CD4-positive, alpha-beta T cell treated with Interleukin-2 at 100 ng/mL for 4 hours (primary cell): ENCODE results near the gene PBX3.

Source experiments
- DNase-seq: peaks from one replicate; pipeline ENCODE4 v3.0.0-alpha.2; 2020; ENCODE audit warnings: low spot score

PBX3 gene

DNA sequence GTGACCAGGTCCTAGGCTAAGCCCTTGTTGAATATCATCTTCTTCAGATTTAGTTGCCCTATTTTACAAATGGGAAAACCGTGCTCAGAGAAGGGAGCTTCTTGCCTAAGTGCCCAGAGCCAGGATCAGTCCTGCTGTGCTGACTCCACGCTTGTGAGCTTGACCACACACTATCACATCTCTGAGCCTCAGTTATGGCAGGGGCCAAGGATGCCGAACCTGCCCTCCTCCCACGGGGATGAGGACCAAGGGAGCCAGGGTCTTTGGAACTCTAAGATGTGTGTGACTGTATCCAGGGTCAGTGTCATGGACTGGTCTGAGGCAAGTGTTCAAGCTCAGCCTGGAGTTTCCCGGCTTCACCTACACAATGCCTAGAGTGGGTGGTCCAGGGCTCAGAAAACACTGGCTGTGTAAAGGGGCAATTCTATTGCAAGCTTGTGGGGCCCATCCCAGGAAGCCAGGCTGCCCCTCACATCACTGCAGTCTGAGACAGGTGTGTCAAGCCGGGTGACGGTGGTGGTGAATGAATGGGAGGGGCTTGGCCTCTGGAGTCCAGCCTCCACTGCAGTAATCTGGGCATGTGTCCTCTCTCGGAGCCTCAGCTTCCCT is 235.7 kb downstream of the PBX3 start:
- no peak for DNase-seq

DNA sequence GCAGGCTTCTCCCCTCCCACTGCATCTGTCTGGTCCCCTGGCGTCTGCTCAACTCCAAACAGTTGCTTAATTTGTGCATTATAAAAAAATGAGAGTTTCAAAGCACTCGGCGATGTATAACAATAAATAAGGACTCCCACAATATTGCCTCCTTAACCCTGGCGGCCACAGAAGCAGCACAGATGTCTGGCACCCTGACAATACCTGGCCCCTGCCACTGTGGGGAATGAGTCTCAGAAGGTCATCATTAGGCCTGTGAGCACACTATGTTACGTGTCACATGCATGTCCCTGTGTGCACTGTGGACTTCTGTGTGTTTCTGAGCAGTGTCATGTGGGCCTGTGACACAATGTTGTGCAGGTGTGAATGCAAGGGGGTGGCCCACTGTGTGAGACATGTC is 236.5 kb downstream of the PBX3 start:
- no peak for DNase-seq

DNA sequence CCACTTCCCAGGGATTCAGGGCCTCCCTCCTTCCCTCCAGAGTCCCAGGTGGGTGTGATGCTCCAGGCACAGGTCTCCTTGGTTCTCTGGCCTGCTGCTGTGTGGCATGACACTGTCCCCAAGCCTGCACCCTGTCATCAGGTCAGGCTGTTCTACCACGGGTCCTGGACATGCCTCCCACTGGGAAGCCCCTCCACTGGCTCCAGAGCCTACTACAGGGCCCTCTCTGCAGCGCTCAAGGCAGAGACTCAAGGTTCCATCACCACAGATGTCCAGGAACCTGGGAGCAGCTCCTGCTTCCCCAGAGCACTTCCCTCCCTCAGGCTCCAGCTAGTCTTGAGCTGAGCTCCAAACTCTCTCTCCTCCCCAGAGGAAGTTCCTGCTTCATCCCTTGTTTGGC is 237.3 kb downstream of the PBX3 start:
- no peak for DNase-seq

DNA sequence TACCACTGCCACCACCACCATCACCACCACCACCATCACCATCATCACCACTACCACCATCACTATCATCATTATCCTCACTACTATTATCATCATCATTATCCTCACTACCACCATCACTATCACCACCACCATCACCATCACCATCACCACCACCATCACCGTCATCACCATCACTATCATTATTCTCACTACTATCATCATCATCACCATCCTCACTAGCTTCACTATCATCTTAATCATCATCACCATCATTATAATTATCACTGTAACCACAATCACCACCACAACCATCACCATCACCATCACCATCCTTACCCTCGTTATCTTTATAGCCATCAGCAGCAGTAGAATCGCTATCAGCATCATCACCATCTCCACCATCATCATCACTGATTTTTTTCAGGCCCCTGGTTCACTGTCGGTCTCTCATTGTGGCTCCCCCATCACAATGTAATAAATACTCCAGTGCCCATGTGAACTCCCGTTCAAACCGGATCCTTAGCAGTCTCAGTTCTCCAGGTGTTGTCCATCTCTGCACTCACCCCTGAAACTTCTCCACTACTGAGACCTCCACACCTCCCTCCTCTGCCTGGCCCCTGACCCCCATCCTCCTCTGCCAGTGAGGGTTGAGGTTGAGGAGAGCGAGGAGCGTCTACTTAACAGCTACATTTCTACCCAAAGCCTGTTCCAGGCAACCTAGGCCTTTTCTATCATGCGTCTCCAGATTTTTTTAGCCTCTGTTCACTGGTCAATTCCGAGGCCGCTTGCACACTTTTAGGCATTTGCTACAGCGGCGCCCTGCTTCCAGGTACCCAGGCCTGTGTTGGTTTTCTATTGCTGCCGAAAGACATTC is 238.2 kb downstream of the PBX3 start:
- no peak for DNase-seq

DNA sequence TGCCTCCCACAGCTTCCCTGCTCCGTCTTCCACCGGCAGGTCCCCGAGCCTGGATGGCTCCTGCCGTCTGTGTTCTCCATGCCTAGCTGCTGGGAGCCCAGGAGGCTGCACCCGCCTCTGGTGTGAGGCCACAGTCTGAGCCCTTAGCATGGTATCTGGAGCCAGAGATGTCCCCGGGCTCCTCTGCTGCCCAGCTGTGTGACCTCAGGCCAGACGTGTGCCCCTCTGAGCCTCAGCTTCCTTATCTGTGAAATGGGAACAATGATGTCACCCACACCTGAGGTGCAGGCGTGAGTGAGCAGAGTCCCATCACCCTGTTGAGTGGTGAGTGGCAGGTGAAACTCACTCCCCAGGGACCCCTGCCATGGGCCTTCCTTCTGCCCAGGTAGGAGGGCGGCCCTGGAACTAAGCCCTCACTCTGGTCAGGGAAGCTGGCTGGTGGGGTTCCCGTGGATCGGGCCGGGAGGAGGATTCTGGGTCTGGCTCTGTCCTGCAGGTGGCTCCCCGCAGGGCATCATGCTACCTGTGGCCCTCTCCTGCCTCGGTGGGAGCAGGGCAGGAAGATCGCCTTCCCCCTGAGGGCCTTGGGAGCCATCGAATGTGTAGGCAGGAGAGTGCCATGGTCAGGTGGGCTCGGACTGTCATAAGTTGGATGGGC is 239.0 kb downstream of the PBX3 start:
- DNase-seq: no peak

DNA sequence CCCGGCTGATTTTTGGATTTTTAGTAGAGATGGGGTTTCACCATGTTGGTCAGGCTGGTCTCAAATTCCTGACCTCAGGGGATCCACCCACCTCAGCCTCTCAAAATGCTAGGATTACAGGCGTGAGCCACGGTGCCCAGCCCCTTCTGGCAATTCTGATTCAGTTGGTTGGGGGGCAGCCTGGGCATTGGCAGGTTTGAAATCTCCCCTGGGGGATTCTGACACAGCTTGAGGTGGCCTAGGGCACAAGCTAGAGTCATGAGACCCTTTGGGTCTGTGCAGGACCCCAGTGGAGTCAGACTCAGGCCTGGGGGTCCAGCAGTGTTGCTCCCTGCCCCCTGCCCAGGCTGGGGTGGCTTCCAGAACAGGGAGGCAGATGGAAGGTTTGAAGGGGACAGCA is 239.8 kb downstream of the PBX3 start:
- DNase-seq: no peak

DNA sequence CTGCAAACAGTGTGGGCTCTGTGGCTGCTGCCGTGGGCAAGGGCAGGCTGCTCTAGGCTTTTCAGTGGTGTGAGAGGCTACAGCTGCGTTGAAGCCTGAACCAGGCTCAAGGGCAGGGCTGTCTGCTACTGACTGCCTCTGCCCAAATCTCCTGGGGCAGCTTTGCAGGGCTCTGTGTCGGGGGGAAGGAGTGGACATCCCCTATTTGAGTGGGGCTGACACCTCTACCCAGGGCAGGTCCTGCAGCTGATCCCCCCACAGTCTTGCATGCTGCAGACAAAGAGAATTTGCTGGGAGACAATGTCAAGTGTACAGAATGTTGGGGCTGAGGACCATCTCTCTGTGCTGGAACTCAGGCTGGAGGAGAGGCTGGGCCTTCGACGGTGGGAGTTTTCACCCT is 240.2 kb downstream of the PBX3 start:
- no peak for DNase-seq

DNA sequence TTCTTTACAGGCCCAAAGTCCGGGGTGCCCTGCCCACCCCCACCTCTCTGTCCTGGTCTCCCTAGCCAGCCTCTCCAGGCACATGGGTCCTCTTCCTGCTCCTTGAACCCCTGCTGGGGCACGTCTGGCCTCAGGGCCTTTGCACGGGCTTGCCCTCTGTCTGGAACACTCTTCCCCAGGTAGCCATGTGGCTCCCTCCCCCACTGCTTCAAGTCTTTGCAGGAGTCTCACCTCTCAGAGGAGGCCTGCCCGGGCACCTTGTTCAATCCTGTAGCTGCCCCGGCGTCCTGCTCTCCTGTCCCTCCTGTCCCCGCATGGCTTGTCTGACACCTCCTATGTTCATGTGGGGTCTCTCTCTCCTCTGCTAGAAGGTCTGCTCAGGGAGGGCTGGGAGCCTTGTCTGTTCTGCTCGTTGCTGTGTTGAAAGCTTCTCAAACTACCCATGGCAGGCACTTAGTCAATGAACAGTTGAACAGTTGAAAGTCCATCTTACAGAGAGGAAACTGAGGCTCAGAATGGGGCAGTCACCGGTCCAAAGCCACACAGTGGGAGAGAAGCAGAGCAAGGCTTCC is 241.4 kb downstream of the PBX3 start:
- no peak for DNase-seq

DNA sequence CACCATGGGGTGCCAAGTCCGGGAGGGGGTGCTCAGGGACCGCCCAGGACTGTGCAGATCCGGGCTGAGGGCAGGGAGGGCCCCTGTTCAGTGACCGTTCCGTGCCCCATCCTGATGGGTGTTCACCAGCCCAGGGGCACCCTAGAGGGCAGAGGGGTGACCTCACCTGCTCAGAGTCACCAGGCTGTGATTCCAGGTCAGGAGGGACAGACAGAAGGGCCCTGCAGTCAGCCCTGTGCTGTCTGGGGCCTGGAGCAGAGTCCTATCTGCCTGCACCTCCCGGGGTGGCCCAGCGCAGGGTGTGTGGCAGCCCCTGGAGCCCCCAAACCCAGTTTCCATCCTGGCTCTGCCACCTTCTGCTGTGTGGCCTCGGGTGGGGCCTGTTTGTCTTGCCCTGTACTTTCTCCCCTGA is 241.9 kb downstream of the PBX3 start:
- no peak for DNase-seq

DNA sequence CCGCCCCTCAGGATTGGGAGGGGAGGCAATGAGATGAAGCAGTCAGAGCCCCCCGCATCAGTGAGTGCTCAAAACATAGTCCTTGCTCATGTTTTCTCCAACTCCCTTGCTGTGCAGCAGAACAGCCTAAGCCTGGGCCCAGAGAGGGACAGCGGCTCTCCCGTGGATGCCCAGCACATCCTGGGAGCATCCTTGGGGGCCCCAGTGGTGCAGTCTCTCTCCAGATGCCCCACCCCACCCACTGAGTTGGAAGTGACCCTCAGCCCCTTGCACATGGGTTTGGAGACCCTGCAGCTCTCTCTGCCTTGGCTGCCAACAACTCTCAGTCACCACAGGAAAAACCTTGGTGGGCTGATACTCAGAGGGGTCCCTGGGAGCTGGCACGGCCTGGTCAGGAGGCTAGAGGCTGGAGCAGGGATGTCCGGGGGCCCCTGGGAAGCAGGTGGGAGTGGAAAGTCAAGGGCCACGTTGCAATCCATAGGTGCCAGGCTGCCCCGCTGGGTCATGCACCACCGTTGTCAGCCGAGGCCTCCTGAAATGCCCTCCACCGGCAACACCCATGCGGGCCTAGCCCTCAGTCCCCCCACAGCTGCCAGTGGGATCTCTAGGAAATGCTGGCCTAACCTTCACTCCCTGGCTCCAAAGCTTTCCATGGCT is 242.5 kb downstream of the PBX3 start:
- no peak for DNase-seq

DNA sequence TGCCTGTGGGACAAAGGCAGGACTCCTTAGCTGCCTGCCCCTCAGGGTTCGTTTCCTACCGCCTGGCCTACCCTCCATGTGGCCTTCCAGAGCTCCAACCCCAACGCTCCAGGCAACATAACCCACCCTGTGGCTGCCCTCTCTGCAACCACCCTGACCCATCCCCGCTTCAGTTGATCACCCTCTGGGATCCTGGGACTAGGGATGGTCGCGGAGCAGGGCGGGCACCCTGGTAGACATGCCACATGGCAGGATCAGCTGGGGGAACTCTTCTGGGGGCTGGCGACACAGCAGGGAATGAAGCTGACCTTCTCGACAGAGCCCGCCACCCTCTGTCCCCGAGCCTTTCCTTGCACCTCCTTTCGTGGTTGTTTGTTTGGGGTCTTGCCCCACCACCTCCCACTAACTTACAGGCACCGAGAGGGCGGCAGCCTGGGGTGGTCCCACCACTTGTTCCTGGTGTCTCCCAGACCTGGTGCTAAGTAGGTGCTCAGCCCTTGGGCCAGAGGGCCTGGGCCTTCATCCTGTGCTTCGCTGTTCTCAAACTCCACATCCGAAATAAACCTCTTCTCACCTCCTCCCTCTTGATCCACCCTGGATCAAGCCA is 243.1 kb downstream of the PBX3 start:
- DNase-seq: no peak

DNA sequence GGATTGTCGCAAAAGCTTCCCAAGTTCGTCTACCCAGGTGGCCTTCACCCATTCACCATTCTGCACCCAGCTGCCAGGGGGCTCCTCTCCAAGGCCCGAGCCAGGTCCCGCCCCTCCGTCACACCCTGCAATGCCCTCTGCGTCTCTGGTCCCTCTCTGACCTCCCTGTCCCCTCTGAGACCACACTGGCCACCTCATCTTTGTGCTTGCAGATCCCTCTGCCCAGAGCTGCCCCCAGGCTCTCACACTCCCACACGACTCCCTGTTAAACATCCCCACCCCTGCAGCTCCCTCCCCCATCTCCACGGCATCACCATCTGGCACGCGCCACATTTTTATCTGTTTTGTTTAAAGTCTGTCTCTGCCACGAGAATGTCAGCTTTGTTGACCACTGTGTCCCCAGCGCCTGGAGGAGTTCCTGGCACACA is 243.6 kb downstream of the PBX3 start:
- DNase-seq: no peak

DNA sequence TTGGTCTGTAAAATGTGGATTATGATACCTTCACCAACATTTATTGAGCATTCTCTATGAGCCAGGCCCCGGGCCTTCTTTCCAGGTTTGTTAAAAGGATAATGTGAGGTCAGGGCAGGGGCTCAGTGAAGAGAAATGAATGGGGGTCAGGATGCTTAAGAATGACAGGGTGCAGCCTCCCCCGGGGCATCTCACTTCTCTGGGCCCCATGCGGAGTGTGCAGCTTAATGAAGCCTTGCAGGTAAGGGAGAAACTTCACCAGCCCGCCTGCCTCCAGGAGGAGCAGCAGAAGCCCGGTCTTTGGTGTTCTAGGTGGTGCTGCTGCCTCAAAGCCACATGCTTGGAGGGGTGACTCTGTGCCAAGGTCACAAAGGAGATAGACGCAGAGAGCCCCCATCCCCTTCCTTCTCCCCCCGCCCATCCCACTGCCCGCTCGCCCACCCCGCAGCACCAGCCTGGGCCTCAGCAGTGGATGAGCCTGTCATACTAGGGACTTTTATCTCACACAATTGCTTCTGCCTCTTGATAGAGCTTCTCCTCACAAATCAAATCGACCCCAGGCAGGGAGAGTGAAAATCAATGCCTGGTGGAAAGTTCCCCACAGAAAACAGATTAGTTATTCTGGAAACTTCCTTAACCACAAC is 244.8 kb downstream of the PBX3 start:
- no peak for DNase-seq

DNA sequence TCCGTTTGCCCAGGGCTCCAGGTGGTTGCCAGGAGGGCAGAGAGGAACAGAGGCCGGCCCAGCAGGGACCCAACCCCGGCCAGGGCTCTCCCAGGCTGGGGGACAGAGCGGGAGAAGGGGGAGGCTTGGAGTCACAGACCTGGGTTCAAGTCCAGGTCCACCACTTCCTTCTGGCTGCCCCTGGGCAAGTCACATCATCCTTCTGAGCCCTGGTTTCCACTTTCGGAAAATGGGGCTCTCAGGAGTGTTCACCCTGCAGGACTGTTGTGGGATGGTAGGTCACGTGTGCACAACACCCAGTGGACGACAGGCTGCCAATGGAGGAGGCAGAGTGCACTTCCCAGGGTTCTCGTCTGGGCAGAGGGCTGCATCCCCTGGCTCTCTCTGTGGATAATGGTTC is 245.4 kb downstream of the PBX3 start:
- DNase-seq: no peak

DNA sequence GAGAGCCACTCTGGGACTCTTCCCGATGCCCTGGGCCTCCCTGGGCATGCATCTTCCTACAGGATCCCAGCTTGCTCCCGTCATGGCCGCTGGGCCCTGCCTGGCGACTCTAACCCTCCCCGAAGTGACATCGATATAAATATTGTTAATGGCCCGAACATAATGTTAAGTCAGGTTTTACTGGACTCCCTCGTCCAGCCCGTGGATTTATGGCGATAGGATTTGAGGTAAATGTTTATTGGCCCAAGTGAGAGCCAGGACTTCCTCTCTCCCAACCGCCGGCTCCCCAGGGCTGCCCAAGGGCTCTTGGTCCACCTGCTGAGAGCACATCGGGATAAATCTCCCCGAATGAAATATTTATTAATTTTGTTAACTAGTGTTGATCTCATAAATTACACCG is 246.3 kb downstream of the PBX3 start:
- DNase-seq: no peak

DNA sequence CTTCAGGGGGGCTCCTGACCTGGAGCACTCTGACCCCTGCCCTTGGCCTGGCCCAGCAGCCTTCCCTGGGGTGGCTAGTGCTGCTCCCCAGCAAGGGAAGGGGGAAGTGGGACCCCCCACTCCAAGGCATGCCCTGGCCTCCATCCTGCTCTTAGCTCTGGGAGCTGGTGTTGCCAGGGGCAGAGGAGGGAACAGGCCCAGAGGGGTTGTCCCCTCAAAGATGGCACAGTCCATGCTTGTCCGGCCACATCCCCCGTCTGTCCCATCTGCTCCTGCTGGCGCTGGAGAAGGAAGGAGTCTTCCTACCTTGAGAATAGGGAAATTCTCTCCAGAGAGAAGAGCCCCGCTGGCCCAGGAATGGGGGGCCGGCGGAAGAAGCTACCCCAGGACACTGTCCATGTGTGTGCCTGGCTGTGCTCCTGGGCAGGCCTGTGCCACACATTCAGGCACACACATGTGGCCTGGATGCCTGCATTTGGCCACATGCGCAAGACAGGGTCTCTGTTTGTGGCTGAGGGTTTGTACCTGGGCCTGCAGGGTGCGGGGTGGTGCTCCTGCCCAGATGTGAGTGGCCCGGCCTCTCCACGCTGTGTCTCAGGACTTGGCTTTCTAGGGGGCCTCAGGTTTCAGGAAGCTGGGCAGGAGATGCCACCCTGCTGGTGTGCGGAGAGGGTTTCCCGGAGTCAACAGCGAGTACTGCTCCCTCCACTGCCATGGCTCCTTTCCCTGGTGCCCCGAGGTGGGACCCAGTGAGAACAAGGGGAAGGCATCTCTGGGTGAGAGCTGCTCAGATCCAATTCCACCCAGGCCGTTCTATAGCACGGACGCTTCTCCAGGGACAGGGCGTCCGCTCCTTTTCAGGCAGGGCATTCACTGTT is 247.1 kb downstream of the PBX3 start:
- DNase-seq: no peak

DNA sequence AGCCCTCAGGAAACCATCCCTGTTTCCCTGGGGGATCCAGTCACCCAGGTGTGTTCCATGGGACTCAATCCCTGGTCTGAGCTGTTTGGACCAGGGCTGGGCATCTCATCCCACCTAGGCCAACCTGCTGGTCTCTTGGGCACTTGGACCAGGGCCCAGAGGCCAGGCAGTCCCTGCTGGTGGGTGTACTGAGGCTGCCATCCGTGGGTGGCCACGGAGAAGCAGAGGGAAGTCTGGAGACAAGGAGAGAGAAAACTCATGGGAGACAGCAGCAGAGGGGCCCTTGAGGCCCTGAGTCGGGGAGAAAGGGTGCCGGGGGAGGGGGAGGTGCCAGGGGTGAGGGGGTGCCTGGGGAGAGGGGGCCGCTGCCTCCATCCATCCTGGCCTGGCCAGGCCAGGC is 247.8 kb downstream of the PBX3 start:
- no peak for DNase-seq

DNA sequence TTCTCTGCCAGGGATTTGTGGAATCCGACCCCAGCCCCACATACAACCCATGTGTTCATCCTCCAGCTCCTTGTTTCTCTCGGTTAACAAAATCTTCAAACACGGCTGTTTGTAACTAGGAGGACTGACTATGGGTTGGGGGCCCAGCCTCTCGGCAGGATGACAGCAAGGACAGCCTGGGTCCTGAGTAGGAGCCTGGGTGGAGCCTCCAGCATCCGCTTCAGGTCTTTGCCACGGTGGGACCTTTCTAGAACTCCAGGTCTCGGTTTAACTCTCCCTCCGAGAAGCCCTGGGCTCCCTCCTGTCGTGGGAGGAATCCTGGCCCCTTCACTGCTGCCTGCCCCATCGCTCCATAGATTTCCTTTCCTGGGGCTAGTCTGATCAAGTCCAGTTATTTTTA is 248.5 kb downstream of the PBX3 start:
- DNase-seq: no peak

DNA sequence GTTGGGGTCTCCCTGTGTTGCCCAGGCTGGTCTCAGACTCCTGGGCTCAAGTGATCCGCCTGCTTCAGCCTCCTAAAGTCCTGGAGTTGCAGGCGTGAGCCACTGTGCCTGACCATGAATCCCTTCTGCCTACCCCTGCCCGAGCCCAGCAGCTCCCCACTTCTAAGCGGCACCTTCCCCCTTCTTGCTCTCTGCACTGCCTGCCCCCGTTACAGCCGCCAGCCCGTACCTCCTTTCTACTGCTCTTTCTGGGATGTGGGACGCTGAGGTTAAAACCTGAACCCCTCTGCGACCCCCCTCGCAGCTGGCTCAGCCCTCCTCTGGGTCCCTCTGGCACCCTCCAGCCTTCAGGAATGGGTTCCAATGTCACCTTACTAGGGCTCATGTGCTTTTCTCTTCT is 249.6 kb downstream of the PBX3 start:
- DNase-seq: no peak

DNA sequence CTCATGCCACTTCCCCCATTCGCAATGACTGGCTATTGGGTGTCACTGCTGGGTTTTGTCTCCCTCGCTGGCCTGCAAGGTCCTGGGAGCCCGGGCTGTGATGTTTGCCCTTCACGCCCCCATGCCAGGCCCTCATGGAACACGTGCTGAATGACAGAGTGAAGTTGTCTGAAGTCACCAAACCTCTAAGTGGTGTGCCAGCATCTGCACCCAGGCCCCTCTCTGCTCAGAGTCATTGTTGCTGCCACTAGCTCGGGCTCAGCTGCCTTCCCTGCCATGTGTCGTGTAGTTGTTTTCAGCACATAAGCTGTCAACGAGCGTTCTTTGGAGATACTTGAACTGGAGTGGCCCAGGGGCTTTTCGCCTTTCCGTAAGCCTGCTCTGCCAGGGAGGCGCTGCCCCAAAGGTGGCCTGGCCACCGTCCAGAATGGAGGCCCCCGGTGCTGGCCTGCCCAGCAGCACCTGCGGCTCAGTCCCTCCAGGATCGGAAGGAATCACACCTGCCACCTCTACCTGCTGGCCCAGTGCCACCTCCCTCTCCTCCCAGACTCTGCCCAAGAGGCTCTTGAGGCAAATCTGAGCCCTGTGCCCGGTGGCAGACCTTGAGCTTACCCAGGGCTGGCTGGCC is 250.1 kb downstream of the PBX3 start:
- no peak for DNase-seq
